ENCODE measurements around the gene CMIP. TPM values are rescaled to one million over a fixed set of nuclear protein-coding genes. Genes with fewer than 3 reads are reported as not detected.

CMIP gene
- total RNA-seq, 4 donors from 2014 or later: 44.6 to 152 (median 76.5) TPM

DNA sequence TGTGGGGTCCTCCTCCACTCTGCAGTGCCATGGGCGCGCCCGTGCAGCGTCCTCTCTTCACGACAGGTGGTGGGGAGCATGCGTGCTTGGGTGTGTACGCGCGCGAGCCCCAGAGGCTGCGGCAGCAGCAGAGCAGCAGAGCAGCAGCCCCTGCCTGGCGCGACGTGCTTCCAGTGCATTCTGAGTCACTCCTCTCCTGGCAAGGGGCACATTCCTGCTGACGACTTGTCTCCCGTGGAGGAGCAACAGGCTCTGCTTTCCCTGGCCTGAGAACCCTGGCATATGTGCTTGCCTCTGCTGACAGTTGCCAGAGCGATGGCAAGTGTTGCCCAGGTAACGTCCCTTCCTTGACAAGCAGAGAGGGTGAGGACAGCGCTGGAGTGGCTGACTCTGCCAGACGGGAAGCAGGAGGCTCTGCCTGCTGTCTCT, 200.7 kb downstream of the CMIP start:
- Histone ChIP-seq H3K36me3 (peaks cover 0 to 12% (median 0%) of the 10 kb centered on the region in 3 donors), H3K4me1 (peaks cover 0 to 14% (median 0%) of the 10 kb centered on the region in 4 donors), H3K27me3 (no peaks in the 10 kb centered on the region), H3K4me3 (no peak overlapping the region), H3K27ac (peak overlapping the region in 1 of 4 donors; percentile 53), H3K9me3 (no peaks in the 10 kb centered on the region)
- DNase-seq: no peak
- TF ChIP-seq, protein P1, sequence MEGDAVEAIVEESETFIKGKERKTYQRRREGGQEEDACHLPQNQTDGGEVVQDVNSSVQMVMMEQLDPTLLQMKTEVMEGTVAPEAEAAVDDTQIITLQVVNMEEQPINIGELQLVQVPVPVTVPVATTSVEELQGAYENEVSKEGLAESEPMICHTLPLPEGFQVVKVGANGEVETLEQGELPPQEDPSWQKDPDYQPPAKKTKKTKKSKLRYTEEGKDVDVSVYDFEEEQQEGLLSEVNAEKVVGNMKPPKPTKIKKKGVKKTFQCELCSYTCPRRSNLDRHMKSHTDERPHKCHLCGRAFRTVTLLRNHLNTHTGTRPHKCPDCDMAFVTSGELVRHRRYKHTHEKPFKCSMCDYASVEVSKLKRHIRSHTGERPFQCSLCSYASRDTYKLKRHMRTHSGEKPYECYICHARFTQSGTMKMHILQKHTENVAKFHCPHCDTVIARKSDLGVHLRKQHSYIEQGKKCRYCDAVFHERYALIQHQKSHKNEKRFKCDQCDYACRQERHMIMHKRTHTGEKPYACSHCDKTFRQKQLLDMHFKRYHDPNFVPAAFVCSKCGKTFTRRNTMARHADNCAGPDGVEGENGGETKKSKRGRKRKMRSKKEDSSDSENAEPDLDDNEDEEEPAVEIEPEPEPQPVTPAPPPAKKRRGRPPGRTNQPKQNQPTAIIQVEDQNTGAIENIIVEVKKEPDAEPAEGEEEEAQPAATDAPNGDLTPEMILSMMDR (IDR thresholded peaks at IDR 0.05): no peak
- TF ChIP-seq POLR2A (IDR thresholded peaks at IDR 0.05): no peak

DNA sequence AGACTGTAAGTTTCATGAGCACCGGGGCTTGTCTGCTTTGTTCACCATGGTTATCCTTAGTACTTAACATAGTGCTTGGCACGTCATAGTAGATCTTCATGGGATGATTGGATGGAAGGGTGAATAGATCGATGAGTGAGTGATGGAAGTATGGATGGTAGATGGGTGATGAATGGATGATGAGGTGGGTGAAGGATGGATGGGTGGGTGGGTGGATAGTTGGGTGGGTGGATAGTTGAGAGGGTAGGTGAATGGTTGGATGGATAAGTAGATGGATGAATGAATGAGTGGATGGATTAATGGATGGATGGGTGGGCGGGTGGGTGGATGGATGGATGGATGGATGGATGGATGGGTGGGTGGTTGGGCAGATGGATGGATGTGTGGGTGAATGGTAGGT, 201.3 kb downstream of the CMIP start:
- Histone ChIP-seq H3K4me1 (peaks cover 0 to 15% (median 0%) of the 10 kb centered on the region in 4 donors), H3K4me3 (no peak overlapping the region), H3K9me3 (no peaks in the 10 kb centered on the region), H3K36me3 (peaks cover 0 to 12% (median 0%) of the 10 kb centered on the region in 3 donors), H3K27ac (peak overlapping the region in 1 of 4 donors; percentile 53), H3K27me3 (no peaks in the 10 kb centered on the region)
- TF ChIP-seq POLR2A (IDR thresholded peaks at IDR 0.05): no peak
- TF ChIP-seq, protein P1 (IDR thresholded peaks at IDR 0.05): no peak
- no peak for DNase-seq

DNA sequence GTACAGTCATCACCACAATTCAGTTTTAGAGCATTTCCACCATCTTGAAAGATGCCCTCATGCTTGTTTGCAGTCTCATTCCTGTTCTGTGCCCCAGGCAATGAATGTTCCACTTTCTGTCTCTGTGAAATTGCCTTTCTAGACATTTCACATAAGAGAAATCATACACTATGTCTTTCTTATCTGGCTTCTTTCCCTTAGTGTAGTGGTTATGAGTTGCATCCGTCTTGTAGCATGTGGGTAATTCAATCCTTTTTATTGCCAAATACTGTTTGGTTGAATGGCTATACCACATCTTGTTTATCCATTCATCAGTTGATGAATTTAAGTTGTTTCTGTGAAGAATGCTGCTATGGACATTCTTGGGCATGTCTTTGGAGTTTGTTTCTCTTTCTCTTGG, 202.0 kb downstream of the CMIP start:
- H3K9me3 ChIP-seq: no peaks in the 10 kb centered on the region
- H3K4me1 ChIP-seq: peaks cover 0 to 15% (median 0%) of the 10 kb centered on the region in 4 donors
- peaks cover 0 to 8% (median 0%) of the 10 kb centered on the region in 3 donors for H3K36me3 ChIP-seq
- peak overlapping the region in 1 of 4 donors; percentile 53 for H3K27ac ChIP-seq
- no peak for TF ChIP-seq POLR2A (IDR thresholded peaks at IDR 0.05)
- TF ChIP-seq, protein P1 (IDR thresholded peaks at IDR 0.05): no peak
- no peak overlapping the region for H3K4me3 ChIP-seq
- no peaks in the 10 kb centered on the region for H3K27me3 ChIP-seq
- no peak for DNase-seq

DNA sequence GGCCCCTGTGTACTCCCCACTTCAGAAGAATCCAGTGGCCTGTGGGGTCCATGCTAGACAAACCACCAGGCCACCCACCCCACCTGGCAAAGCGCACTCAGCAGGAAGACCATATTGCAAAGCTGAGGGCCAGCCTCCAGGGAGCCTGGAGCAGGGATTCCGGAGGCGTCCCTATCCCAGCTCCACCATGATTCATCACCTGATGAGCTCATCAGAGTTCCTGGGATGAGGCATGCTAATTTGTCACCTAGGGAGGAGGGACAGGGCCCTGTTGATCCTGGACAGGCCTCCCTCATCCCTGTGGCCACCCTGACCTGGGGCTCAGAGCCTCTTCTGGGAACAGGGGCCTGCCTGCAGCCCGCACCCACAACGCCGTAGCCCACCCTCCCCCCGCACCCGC, 202.9 kb downstream of the CMIP start:
- H3K36me3 ChIP-seq: peaks cover 0 to 12% (median 0%) of the 10 kb centered on the region in 3 donors
- H3K4me1 ChIP-seq: peaks cover 0 to 15% (median 0%) of the 10 kb centered on the region in 4 donors
- no peaks in the 10 kb centered on the region for H3K27me3 ChIP-seq
- H3K9me3 ChIP-seq: no peaks in the 10 kb centered on the region
- no peak for DNase-seq
- TF ChIP-seq POLR2A (IDR thresholded peaks at IDR 0.05): no peak
- TF ChIP-seq, protein P1 (IDR thresholded peaks at IDR 0.05): no peak
- peak overlapping the region in 1 of 4 donors; percentile 11 for H3K27ac ChIP-seq
- no peak overlapping the region for H3K4me3 ChIP-seq

DNA sequence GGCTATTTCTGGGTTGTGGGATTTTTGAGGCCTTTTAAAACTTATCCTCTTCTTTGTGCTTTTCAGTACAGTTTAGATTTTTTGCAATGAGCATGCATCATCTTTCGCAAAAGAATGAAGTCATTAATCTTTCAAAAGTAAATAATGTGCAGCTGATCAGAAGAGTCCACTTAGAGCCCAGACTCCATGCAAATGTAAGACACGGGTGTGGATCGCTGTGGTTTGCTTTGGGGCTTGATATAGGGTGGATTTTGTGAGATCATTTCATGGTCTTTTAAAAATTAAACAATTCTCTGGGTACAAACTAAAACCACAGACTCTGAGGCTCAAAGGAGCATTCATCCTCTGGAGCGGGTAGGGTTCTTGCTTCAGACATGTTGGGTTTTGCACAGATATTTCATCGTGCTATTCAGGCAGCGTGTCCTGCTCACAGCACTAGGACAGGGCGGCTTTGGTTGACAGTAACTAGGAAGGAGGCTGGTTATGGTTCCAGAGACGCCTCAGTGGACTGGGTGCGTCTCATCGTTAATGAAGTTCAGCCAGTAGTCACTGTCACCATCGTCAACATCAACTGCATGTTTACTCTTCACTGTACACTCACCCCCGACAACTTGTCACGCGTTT, 205.1 kb downstream of the CMIP start:
- Histone ChIP-seq H3K4me3 (no peak overlapping the region), H3K36me3 (peaks cover 0 to 32% (median 0%) of the 10 kb centered on the region in 3 donors), H3K27me3 (no peaks in the 10 kb centered on the region), H3K27ac (peak overlapping the region in 2 of 4 donors; percentile 82 to 85), H3K9me3 (no peaks in the 10 kb centered on the region), H3K4me1 (peaks cover 0 to 22% (median 0%) of the 10 kb centered on the region in 4 donors)
- no peak for DNase-seq
- TF ChIP-seq POLR2A (IDR thresholded peaks at IDR 0.05): no peak

DNA sequence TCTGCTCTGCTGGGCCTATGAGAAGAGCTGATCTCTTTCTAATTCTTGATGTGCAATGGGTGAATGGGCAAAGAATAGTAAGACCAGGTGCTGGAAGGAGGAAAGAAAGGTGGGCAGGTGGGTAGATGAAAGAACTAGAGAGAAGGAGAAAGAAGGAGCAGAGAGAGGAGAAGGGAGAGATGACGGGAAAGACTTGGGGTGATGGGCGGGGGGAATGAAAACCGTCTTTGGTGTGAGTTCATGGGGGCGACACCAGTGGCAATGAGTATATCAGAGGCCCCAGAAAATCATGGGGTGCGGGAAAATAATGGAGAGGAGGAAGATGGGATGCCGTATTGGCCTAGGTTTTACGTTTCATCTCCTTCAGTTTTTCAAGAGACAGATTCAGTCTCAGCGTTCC, 205.7 kb downstream of the CMIP start:
- H3K4me3 ChIP-seq: no peak overlapping the region
- no peak for DNase-seq
- peaks cover 0 to 22% (median 0%) of the 10 kb centered on the region in 4 donors for H3K4me1 ChIP-seq
- H3K36me3 ChIP-seq: peaks cover 0 to 34% (median 0%) of the 10 kb centered on the region in 3 donors
- no peaks in the 10 kb centered on the region for H3K9me3 ChIP-seq
- TF ChIP-seq, protein P1 (IDR thresholded peaks at IDR 0.05): no peak
- TF ChIP-seq POLR2A (IDR thresholded peaks at IDR 0.05): no peak
- no peaks in the 10 kb centered on the region for H3K27me3 ChIP-seq
- H3K27ac ChIP-seq: peak overlapping the region in 2 of 4 donors; percentile 82 to 85

All from Peyer's patch (tissue), 4 donors.